WTC11 (cell line): ENCODE data around the gene TMEM150B. TPM values are rescaled to one million over a fixed set of nuclear protein-coding genes. Genes with fewer than 3 reads are reported as not detected.

ENCODE experiments used
- ATAC-seq: fragments of 200-7000 bp; cut with Tn5 transposase; 2 replicates; pipeline ENCODE4 v1.10.0; 2021; ENCODE audit warnings: mild to moderate bottlenecking, moderate library complexity
- CTCF ChIA-PET: fragments of 300-600 bp; sonication (Branson Sonifier 250); formaldehyde crosslinking; loops from one replicate; lab custom pipeline; 2021; ENCODE audit warnings: antibody characterized with exemption; lab: Charles Lee
- POLR2A ChIA-PET: fragments of 350-600 bp; sonication (Branson Sonifier 250); formaldehyde crosslinking; loops from one replicate; lab custom pipeline; 2021; ENCODE audit warnings: antibody characterized with exemption; lab: Charles Lee
- DNase-seq: peaks from one replicate; pipeline ENCODE4 v3.0.0; 2021; ENCODE audit warnings: low spot score
- H3K27ac Mint-ChIP-seq: 2 replicates; pipeline ENCODE4 v1.8.0; 2021; ENCODE audit warnings: mixed read lengths
- H3K27me3 Mint-ChIP-seq: 2 replicates; pipeline ENCODE4 v1.8.0; 2021; ENCODE audit warnings: low read depth, mild to moderate bottlenecking, moderate library complexity, mixed read lengths
- H3K36me3 Mint-ChIP-seq: 2 replicates; pipeline ENCODE4 v1.8.0; 2021; ENCODE audit warnings: mixed read lengths
- H3K4me1 Mint-ChIP-seq: 2 replicates; pipeline ENCODE4 v1.8.0; 2022; ENCODE audit warnings: mixed read lengths
- H3K4me3 Mint-ChIP-seq: 2 replicates; pipeline ENCODE4 v1.8.0; 2021; ENCODE audit warnings: mild to moderate bottlenecking, moderate library complexity, mixed read lengths
- H3K9me3 Mint-ChIP-seq: 2 replicates; pipeline ENCODE4 v1.8.0; 2021; ENCODE audit warnings: mixed read lengths
- CREB1 ChIP-seq: sonication (generic); formaldehyde crosslinking; IDR thresholded peaks from 2 replicates; pipeline ENCODE4 v1.8.0; 2023; ENCODE audit warnings: mild to moderate bottlenecking, missing genetic modification reagents
- ETV6 ChIP-seq: sonication (generic); formaldehyde crosslinking; IDR thresholded peaks from 2 replicates; pipeline ENCODE4 v1.8.1; 2022; ENCODE audit warnings: mild to moderate bottlenecking, missing genetic modification reagents
- FOXK1 ChIP-seq: sonication (generic); formaldehyde crosslinking; IDR thresholded peaks from 2 replicates; pipeline ENCODE4 v1.8.0; 2022; ENCODE audit warnings: mild to moderate bottlenecking, moderate library complexity, missing genetic modification reagents
- MXD4 ChIP-seq: fragments of 250-450 bp; sonication (Bioruptor Pico); IDR thresholded peaks from 2 replicates; pipeline ENCODE4 v1.8.0; 2021; ENCODE audit warnings: mild to moderate bottlenecking, moderate library complexity, borderline replicate concordance
- SMAD3 ChIP-seq: sonication (generic); formaldehyde crosslinking; IDR thresholded peaks from 2 replicates; pipeline ENCODE4 v1.8.0; 2022; ENCODE audit warnings: missing genetic modification reagents, mild to moderate bottlenecking, borderline replicate concordance
- SP1 ChIP-seq: sonication (generic); formaldehyde crosslinking; conservative IDR thresholded peaks from 2 replicates; pipeline ENCODE4 v1.8.1; 2022; ENCODE audit warnings: missing genetic modification reagents
- TCF7 ChIP-seq: sonication (generic); formaldehyde crosslinking; IDR thresholded peaks from 2 replicates; pipeline ENCODE4 v1.8.0; 2022; ENCODE audit warnings: mild to moderate bottlenecking, low read depth, missing genetic modification reagents, moderate library complexity
- TP53 ChIP-seq: sonication (generic); formaldehyde crosslinking; IDR thresholded peaks from 2 replicates; pipeline ENCODE4 v1.8.1; 2023; ENCODE audit warnings: mild to moderate bottlenecking, missing genetic modification reagents
- USF1 ChIP-seq: sonication (generic); formaldehyde crosslinking; IDR thresholded peaks from 2 replicates; pipeline ENCODE4 v1.8.0; 2022; ENCODE audit warnings: mild to moderate bottlenecking, missing genetic modification reagents
- ZNF317 ChIP-seq: sonication (generic); formaldehyde crosslinking; IDR thresholded peaks from 2 replicates; pipeline ENCODE4 v1.8.1; 2023; ENCODE audit warnings: low read depth, mild to moderate bottlenecking, moderate library complexity, missing genetic modification reagents, borderline replicate concordance
- ZNF416 ChIP-seq: fragments of 250-450 bp; sonication (Bioruptor Pico); IDR thresholded peaks from 2 replicates; pipeline ENCODE4 v1.9.0; 2021; ENCODE audit warnings: mild to moderate bottlenecking, inconsistent platforms
- ZNF671 ChIP-seq: fragments of 250-450 bp; sonication (Bioruptor Pico); IDR thresholded peaks from 2 replicates; pipeline ENCODE4 v1.8.0; 2021; ENCODE audit warnings: mild to moderate bottlenecking
- total RNA-seq: library from RNA; stranded (reverse); gene quantifications from 3 replicates; pipeline ENCODE4 v1.2.3, GENCODE V29; 2021
- TF ChIP-seq, protein P1 (sequence below): fragments of 250-450 bp; sonication (Bioruptor Pico); IDR thresholded peaks from 2 replicates; pipeline ENCODE4 v1.8.0; 2021; ENCODE audit warnings: mild to moderate bottlenecking
- TF ChIP-seq, protein P2 (sequence below): sonication (generic); formaldehyde crosslinking; IDR thresholded peaks from 2 replicates; pipeline ENCODE4 v1.8.1; 2022; ENCODE audit warnings: low read depth, mild to moderate bottlenecking, moderate library complexity, missing genetic modification reagents, borderline replicate concordance
- TF ChIP-seq, protein P3 (sequence below): sonication (generic); formaldehyde crosslinking; IDR thresholded peaks from 2 replicates; pipeline ENCODE4 v1.8.1; 2023; ENCODE audit warnings: mild to moderate bottlenecking, missing genetic modification reagents, borderline replicate concordance

The TMEM150B gene
- total RNA-seq, 1 experiment from 2014 or later: 0.44 TPM

- TF ChIP-seq, protein P1, sequence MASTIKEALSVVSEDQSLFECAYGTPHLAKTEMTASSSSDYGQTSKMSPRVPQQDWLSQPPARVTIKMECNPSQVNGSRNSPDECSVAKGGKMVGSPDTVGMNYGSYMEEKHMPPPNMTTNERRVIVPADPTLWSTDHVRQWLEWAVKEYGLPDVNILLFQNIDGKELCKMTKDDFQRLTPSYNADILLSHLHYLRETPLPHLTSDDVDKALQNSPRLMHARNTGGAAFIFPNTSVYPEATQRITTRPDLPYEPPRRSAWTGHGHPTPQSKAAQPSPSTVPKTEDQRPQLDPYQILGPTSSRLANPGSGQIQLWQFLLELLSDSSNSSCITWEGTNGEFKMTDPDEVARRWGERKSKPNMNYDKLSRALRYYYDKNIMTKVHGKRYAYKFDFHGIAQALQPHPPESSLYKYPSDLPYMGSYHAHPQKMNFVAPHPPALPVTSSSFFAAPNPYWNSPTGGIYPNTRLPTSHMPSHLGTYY (CRISPR knock-in tag): no peak
- TF ChIP-seq SP1 (no peak), ZNF317 (CRISPR knock-in tag) (no peak), TCF7 (no peak)
Observed at GRCh38 chr19:55365964-55366363, 40.8 kb upstream of the TMEM150B start (continued).

- Mint-ChIP-seq H3K4me1 (peaks cover 3% of the 10 kb centered on the region; the same call in 1 of the 2 replicates), H3K27me3 (peaks cover 59% of the 10 kb centered on the region), H3K4me3 (no peak overlapping the region), H3K36me3 (no peaks in the 10 kb centered on the region), H3K27ac (no peak overlapping the region), H3K9me3 (no peaks in the 10 kb centered on the region)
- ChIA-PET CTCF (interaction anchor here (1.0 kb wide), 2 partner anchors 10 to 19 kb away, joined by 3 read pairs; no protein-coding TSS in a partner anchor), POLR2A (no interaction called here)
- TF ChIP-seq, protein P2, sequence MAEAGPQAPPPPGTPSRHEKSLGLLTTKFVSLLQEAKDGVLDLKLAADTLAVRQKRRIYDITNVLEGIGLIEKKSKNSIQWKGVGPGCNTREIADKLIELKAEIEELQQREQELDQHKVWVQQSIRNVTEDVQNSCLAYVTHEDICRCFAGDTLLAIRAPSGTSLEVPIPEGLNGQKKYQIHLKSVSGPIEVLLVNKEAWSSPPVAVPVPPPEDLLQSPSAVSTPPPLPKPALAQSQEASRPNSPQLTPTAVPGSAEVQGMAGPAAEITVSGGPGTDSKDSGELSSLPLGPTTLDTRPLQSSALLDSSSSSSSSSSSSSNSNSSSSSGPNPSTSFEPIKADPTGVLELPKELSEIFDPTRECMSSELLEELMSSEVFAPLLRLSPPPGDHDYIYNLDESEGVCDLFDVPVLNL (CRISPR knock-in tag): no peak
- TF ChIP-seq ZNF671 (CRISPR knock-in tag) (no peak), USF1 (no peak), SMAD3 (CRISPR knock-in tag) (no peak), ZNF416 (CRISPR knock-in tag) (no peak), TP53 (CRISPR knock-in tag) (no peak), FOXK1 (CRISPR knock-in tag) (no peak), ETV6 (no peak), CREB1 (no peak)
- TF ChIP-seq, protein P3, sequence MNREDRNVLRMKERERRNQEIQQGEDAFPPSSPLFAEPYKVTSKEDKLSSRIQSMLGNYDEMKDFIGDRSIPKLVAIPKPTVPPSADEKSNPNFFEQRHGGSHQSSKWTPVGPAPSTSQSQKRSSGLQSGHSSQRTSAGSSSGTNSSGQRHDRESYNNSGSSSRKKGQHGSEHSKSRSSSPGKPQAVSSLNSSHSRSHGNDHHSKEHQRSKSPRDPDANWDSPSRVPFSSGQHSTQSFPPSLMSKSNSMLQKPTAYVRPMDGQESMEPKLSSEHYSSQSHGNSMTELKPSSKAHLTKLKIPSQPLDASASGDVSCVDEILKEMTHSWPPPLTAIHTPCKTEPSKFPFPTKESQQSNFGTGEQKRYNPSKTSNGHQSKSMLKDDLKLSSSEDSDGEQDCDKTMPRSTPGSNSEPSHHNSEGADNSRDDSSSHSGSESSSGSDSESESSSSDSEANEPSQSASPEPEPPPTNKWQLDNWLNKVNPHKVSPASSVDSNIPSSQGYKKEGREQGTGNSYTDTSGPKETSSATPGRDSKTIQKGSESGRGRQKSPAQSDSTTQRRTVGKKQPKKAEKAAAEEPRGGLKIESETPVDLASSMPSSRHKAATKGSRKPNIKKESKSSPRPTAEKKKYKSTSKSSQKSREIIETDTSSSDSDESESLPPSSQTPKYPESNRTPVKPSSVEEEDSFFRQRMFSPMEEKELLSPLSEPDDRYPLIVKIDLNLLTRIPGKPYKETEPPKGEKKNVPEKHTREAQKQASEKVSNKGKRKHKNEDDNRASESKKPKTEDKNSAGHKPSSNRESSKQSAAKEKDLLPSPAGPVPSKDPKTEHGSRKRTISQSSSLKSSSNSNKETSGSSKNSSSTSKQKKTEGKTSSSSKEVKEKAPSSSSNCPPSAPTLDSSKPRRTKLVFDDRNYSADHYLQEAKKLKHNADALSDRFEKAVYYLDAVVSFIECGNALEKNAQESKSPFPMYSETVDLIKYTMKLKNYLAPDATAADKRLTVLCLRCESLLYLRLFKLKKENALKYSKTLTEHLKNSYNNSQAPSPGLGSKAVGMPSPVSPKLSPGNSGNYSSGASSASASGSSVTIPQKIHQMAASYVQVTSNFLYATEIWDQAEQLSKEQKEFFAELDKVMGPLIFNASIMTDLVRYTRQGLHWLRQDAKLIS (CRISPR knock-in tag): no peak
- DNase-seq (no peak), ATAC-seq (no peak)
Observed at GRCh38 chr19:55365245-55365644, 40.1 kb upstream of the TMEM150B start.

GRCh38 chr19:55362990-55363716, 38.0 kb upstream of the TMEM150B start, which contains the start of gene GARIN5B:
TSS of gene GARIN5B (minus strand) at chr19:55363260. CDS start at chr19:55363066, 194 bp downstream.
- ChIA-PET CTCF (no interaction called here), POLR2A (no interaction called here)
- no peaks in the 10 kb centered on the region for H3K9me3 Mint-ChIP-seq
- H3K4me3 Mint-ChIP-seq: no peak within 1 kb of the TSS
- peaks cover 58% of the 10 kb centered on the region for H3K27me3 Mint-ChIP-seq
- TF ChIP-seq SP1 (no peak), MXD4 (no peak)
- peaks cover 3% of the 10 kb centered on the region; the same call in 1 of the 2 replicates for H3K4me1 Mint-ChIP-seq
- H3K36me3 Mint-ChIP-seq: no peaks in the 10 kb centered on the region
- no peak for ATAC-seq
- DNase-seq: no peak
- no peak within 1 kb of the TSS for H3K27ac Mint-ChIP-seq
